Measurements from ENCODE around the gene CHRDL2. TPM values are rescaled to one million over a fixed set of nuclear protein-coding genes. Genes with fewer than 3 reads are reported as not detected.

The CHRDL2 gene
- total and polyA plus RNA-seq, 9 donors: 0.22 to 12.3 (median 2.7) TPM; not detected in 4

- no peaks in the 10 kb centered on the region for H3K4me1 ChIP-seq (ENCODE audit: insufficient read depth)
- TF ChIP-seq EP300 (IDR thresholded peaks at IDR 0.05) (no peak), CTCF (IDR thresholded peaks at IDR 0.05) (no peak), POLR2A (IDR thresholded peaks at IDR 0.05) (no peak)
- no peak overlapping the region for H3K27ac ChIP-seq
- no peaks in the 10 kb centered on the region for H3K27me3 ChIP-seq
- DNase-seq: no peak
- intact Hi-C loops (cut with DNase I): loop anchor here in 1 of 4 donors (10.0 kb wide), 1 partner anchor 131 kb away; no protein-coding TSS in a partner anchor
- 85 to 91% (median 87%) methylated on average over 6 of the region's 6 CpGs for WGBS, 3 donors
- H3K36me3 ChIP-seq: no peaks in the 10 kb centered on the region
- H3K9me3 ChIP-seq: no peaks in the 10 kb centered on the region
- no peak overlapping the region for H3K4me3 ChIP-seq
Measured at GRCh38 chr11:74735365-74735928, 4.2 kb upstream of the CHRDL2 start.

- Histone ChIP-seq H3K4me1 (ENCODE audit: insufficient read depth) (no peaks in the 10 kb centered on the region), H3K4me3 (no peak overlapping the region), H3K27me3 (no peaks in the 10 kb centered on the region), H3K9me3 (no peaks in the 10 kb centered on the region), H3K27ac (no peak overlapping the region), H3K36me3 (no peaks in the 10 kb centered on the region)
- no peak for DNase-seq
- WGBS, 3 donors: 16 to 30% (median 28%) methylated on average over 1 of the region's 1 CpG
- TF ChIP-seq CTCF (IDR thresholded peaks at IDR 0.05): no peak
- intact Hi-C loops (cut with DNase I): loop anchor here in 1 of 4 donors (10.0 kb wide), 1 partner anchor 130 kb away; no protein-coding TSS in a partner anchor
Measured at GRCh38 chr11:74734559-74734925, 3.3 kb upstream of the CHRDL2 start.

- intact Hi-C loops (cut with DNase I): loop anchor here in 1 of 4 donors (10.0 kb wide), 1 partner anchor 126 kb away; no protein-coding TSS in a partner anchor
- Histone ChIP-seq H3K4me1 (ENCODE audit: insufficient read depth) (no peaks in the 10 kb centered on the region), H3K27ac (no peak overlapping the region), H3K4me3 (peak overlapping the region; percentile 24), H3K27me3 (no peaks in the 10 kb centered on the region), H3K9me3 (no peaks in the 10 kb centered on the region), H3K36me3 (no peaks in the 10 kb centered on the region)
- 1 to 3% (median 3%) methylated on average over 39 to 40 of the region's 40 CpGs for WGBS, 3 donors
- no peak for DNase-seq
- no peak for TF ChIP-seq CTCF (IDR thresholded peaks at IDR 0.05)
- TF ChIP-seq EP300 (IDR thresholded peaks at IDR 0.05): no peak
- TF ChIP-seq POLR2A (IDR thresholded peaks at IDR 0.05): no peak
Measured at GRCh38 chr11:74730571-74731260, 510 bp downstream of the CHRDL2 start.

- no peaks in the 10 kb centered on the region for H3K27me3 ChIP-seq
- TF ChIP-seq POLR2A (IDR thresholded peaks at IDR 0.05): no peak
- no peak for TF ChIP-seq EP300 (IDR thresholded peaks at IDR 0.05)
- no peak for TF ChIP-seq CTCF (IDR thresholded peaks at IDR 0.05)
- H3K4me3 ChIP-seq: no peak overlapping the region
- no peaks in the 10 kb centered on the region for H3K36me3 ChIP-seq
- WGBS, 3 donors: 77 to 83% (median 79%) methylated on average over 4 of the region's 4 CpGs
- H3K9me3 ChIP-seq: no peaks in the 10 kb centered on the region
- H3K4me1 ChIP-seq (ENCODE audit: insufficient read depth): no peaks in the 10 kb centered on the region
- DNase-seq: no peak
- intact Hi-C loops (cut with DNase I): loop anchor here in 3 of 4 donors (5.0 to 10.0 kb wide), 4 partner anchors 95 to 275 kb away; no protein-coding TSS in a partner anchor
- no peak overlapping the region for H3K27ac ChIP-seq
Measured at GRCh38 chr11:74729397-74729796, 1.8 kb downstream of the CHRDL2 start.

Data from ovary (tissue), 9 donors.